Measurements from ENCODE around the gene CELSR1. TPM values are rescaled to one million over a fixed set of nuclear protein-coding genes. Genes with fewer than 3 reads are reported as not detected.
A peak's percentile ranks its signal among the peaks of the same experiment; 100 is the strongest.

Gene CELSR1
- total and polyA plus RNA-seq, 2 of the 13 experiments (the other 11 are each of a cell fraction or from before 2014, with no cell fraction given): 0.78 to 1.8 TPM

GRCh38 chr22:46378426-46379065 lies 158.9 kb downstream of the CELSR1 start (continued):
- no peak for TF ChIP-seq ZNF781 (CRISPR knock-in tag; IDR thresholded peaks at IDR 0.05; ENCODE audit: borderline replicate concordance, not compliant biosample characterization)
- no peak for TF ChIP-seq NFKB2 (CRISPR knock-in tag; IDR thresholded peaks at IDR 0.05; ENCODE audit: borderline replicate concordance)
- TF ChIP-seq ZMYM2 (CRISPR knock-in tag; IDR thresholded peaks at IDR 0.05): no peak
- TF ChIP-seq ZNF770 (CRISPR knock-in tag; IDR thresholded peaks at IDR 0.05): no peak
- TF ChIP-seq CREB1 (IDR thresholded peaks at IDR 0.05): no peak
- TF ChIP-seq CREB1 (CRISPR knock-in tag; IDR thresholded peaks at IDR 0.05): no peak
- no peak for TF ChIP-seq ASH2L (IDR thresholded peaks at IDR 0.05; ENCODE audit: insufficient read length, low read depth, low read length)
- TF ChIP-seq ETV6 (CRISPR knock-in tag; conservative IDR thresholded peaks at IDR 0.05): no peak
- no peak for TF ChIP-seq TFAP4 (IDR thresholded peaks at IDR 0.05; ENCODE audit: borderline replicate concordance, low read depth)
- TF ChIP-seq ZNF782 (CRISPR knock-in tag; IDR thresholded peaks at IDR 0.05; ENCODE audit: borderline replicate concordance): no peak
- no peak for TF ChIP-seq GABPA (IDR thresholded peaks at IDR 0.05; ENCODE audit: low read depth, low read length)
- no peak for TF ChIP-seq GABPA (CRISPR knock-in tag; IDR thresholded peaks at IDR 0.05; ENCODE audit: low read depth)
- no peak for TF ChIP-seq ZEB1 (IDR thresholded peaks at IDR 0.05; ENCODE audit: insufficient replicate concordance, low read depth)
- 0 out of 2 replicates have a peak, but pooled peaks have one; percentile 52 for TF ChIP-seq PCBP1 (IDR thresholded peaks at IDR 0.05; ENCODE audit: borderline replicate concordance, low read depth, low read length)
- no peak for TF ChIP-seq ZNF430 (CRISPR knock-in tag; IDR thresholded peaks at IDR 0.05)
- no peak for TF ChIP-seq ZNF362 (CRISPR knock-in tag; IDR thresholded peaks at IDR 0.05; ENCODE audit: borderline replicate concordance)
- no peak for TF ChIP-seq ARID5B (CRISPR knock-in tag; IDR thresholded peaks at IDR 0.05)
- TF ChIP-seq UBTF (CRISPR knock-in tag; IDR thresholded peaks at IDR 0.05): peak; percentile 2; the same call in 1 of the 2 replicates
- TF ChIP-seq HOXA3 (CRISPR knock-in tag; IDR thresholded peaks at IDR 0.05): peak; percentile 13; the same call in 1 of the 2 replicates
